ENCODE results near the gene ASRGL1. TPM values are rescaled to one million over a fixed set of nuclear protein-coding genes. Genes with fewer than 3 reads are reported as not detected.
"Not testable (repeated sequence)": the region's sequence is repeated elsewhere in the genome, so short reads cannot be mapped to it uniquely, and the experiment has no call there.

ASRGL1 gene
- polyA plus RNA-seq, 1 experiment = 0.58 TPM

DNA sequence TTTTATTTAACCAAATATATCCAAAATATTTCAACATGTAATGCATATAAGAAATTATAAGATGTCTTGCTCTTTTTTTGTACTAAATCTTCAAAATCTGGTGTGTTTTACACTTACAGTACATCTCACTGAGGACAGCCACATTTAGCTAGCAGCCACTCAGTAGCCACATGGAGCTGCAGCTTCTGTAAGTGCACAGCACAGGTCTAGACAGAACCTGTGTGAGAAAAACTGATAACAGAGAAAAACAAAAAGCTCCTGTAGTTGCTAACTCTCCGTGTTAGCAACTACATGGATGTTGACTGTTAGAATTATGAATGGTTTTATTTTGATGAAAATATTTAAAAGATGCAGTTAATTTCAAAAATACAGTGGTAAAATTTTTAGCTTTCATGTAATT, 22.2 kb downstream of the ASRGL1 start:
- POLR2A ChIA-PET = no interaction called here
- Histone ChIP-seq H3K27me3 (ENCODE audit: control insufficient read depth, insufficient read depth, low read length) (no peaks in the 10 kb centered on the region), H3K4me3 (ENCODE audit: low read depth, low read length) (no peak overlapping the region), H3K36me3 (ENCODE audit: control insufficient read depth, insufficient read depth, low read length) (no peaks in the 10 kb centered on the region)
- TF ChIP-seq CTCF (IDR thresholded peaks at IDR 0.05; ENCODE audit: insufficient read depth, low read depth, low read length) = no peak
- DNase-seq (ENCODE audit: low read depth) = no peak
- CTCF ChIA-PET = interaction anchor here (0.9 to 1.8 kb wide), 5 partner anchors 19 to 278 kb away, joined by 3 to 10 read pairs (median 3); no protein-coding TSS in a partner anchor

- POLR2A ChIA-PET = no interaction called here
- H3K36me3 ChIP-seq (ENCODE audit: control insufficient read depth, insufficient read depth, low read length) = no peaks in the 10 kb centered on the region
- DNase-seq (ENCODE audit: low read depth) = no peak
- no peaks in the 10 kb centered on the region for H3K27me3 ChIP-seq (ENCODE audit: control insufficient read depth, insufficient read depth, low read length)
- CTCF ChIA-PET = interaction anchor here (1.8 kb wide), 1 partner anchor 21 kb away, joined by 10 read pairs; no protein-coding TSS in a partner anchor
- TF ChIP-seq CTCF (IDR thresholded peaks at IDR 0.05; ENCODE audit: insufficient read depth, low read depth, low read length) = no peak
- no peak overlapping the region for H3K4me3 ChIP-seq (ENCODE audit: low read depth, low read length)
These were observed 23.4 kb downstream of the ASRGL1 start for GRCh38 chr11:62360685-62361084.

DNA sequence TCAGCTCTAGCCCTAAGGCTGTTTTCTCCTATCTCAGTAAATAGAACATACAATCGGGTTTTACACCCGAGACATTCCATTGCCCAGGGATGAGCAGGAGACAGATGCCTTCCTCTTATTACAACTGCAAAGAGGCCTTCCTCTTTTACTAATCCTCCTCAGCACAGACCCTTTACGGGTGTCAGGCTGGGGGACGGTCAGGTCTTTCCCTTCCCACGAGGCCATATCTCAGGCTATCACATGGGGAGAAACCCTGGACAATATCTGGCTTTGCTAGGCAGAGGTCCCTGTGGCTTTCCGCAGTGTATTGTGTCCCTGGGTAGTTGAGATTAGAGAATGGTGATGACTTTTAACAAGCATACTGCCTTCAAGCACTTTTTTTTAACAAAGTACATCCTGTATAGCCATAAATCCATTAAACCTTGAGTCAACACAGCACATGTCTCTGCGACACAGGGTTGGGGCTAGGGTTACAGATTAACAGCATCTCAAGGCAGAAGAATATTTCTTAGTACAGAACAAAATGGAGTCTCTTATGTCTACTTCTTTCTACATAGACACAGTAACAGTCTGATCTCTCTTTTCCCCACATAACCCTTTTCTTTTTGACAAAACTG, 31.7 kb downstream of the ASRGL1 start:
- H3K27me3 ChIP-seq (ENCODE audit: control insufficient read depth, insufficient read depth, low read length); DNase-seq (ENCODE audit: low read depth); H3K4me3 ChIP-seq (ENCODE audit: low read depth, low read length); POLR2A ChIA-PET; H3K36me3 ChIP-seq (ENCODE audit: control insufficient read depth, insufficient read depth, low read length); CTCF ChIA-PET: not testable (repeated sequence)

DNA sequence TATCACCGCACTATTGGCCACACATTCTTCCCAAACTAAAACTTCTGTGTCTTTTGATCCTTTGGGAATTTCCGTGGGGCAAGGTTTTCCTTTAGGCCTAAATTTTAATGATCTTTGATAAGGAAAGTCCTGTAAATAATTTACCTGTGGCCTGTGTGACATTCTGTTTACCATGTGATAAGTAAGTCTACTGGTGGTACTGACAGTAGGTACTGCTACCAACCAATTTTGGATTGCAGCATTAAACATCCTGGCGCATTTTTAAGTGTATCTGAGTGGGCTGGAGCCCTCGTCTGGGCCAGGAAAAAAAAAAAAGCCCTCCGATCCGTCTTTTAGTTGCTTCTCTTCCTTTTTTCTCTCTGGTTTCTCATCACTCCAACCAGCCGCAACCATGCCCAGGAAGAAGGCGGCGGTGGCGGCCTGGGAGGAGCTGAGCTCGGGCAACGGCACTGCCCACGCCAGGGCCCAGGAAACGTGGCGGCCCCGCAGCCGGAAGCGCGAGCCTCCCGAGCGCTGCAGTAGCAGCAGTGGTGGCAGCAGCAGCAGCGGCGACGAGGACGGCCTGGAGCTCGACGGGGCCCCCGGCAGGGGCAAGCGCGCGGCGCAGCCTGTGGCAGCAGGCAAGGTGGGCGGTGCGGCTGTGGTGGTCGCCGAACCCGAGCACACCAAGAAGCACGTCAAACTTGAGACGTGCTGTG, 33.6 kb downstream of the ASRGL1 start:
- H3K27me3 ChIP-seq (ENCODE audit: control insufficient read depth, insufficient read depth, low read length) = no peaks in the 10 kb centered on the region
- POLR2A ChIA-PET = no interaction called here
- no peak overlapping the region for H3K4me3 ChIP-seq (ENCODE audit: low read depth, low read length)
- TF ChIP-seq CTCF (IDR thresholded peaks at IDR 0.05; ENCODE audit: insufficient read depth, low read depth, low read length) = no peak
- no peaks in the 10 kb centered on the region for H3K36me3 ChIP-seq (ENCODE audit: control insufficient read depth, insufficient read depth, low read length)
- CTCF ChIA-PET = interaction anchor here (4.1 kb wide), 1 partner anchor 31 kb away, joined by 20 read pairs; no protein-coding TSS in a partner anchor
- no peak for DNase-seq (ENCODE audit: low read depth)

DNA sequence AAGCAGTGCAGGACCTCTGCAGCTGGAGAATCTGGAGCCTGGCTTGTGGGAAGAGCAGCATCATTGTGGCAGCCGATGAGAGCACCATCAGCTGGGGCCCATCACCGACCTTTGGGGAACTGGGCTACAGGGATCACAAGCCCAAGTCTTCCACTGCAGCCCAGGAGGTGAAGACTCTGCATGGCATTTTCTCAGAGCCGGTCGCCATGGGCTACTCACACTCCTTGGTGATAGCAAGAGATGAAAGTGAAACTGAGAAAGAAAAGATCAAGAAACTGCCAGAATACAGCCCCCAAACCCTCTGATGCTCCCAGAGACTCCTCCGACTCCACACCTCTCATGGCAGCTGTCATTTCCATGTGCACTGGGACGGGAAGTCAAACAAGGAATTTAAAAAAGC, 35.6 kb downstream of the ASRGL1 start:
- ChIA-PET POLR2A (no interaction called here), CTCF (interaction anchor here (0.9 to 4.1 kb wide), 2 partner anchors 33 to 35 kb away, joined by 3 to 20 read pairs; partner anchors contain the start of gene ASRGL1)
- Histone ChIP-seq H3K4me3 (ENCODE audit: low read depth, low read length) (no peak overlapping the region), H3K27me3 (ENCODE audit: control insufficient read depth, insufficient read depth, low read length) (no peaks in the 10 kb centered on the region), H3K36me3 (ENCODE audit: control insufficient read depth, insufficient read depth, low read length) (no peaks in the 10 kb centered on the region)
- no peak for TF ChIP-seq CTCF (IDR thresholded peaks at IDR 0.05; ENCODE audit: insufficient read depth, low read depth, low read length)
- DNase-seq (ENCODE audit: low read depth) = no peak

Measured in BJ (cell line).